GM21381 (cell line): Measurements from ENCODE around the gene CLIC2.
A peak's percentile ranks its signal among the peaks of the same experiment; 100 is the strongest.

Source experiments
- ATAC-seq: cut with Tn5 transposase; IDR thresholded peaks from one replicate; pipeline ENCODE4 v1.9.1; 2021; ENCODE audit warnings: mild to moderate bottlenecking, moderate library complexity; ENCODE audit not compliant: unreplicated experiment

CLIC2 gene

GRCh38 chrX:155263854-155264628 is 70.4 kb downstream of the CLIC2 start, which contains the start of gene RAB39B:
RAB39B (minus strand) TSS chrX:155264491; CDS start chrX:155264288, 203 bp downstream.
- peak; percentile 94 for ATAC-seq

GRCh38 chrX:155262970-155263754 is 71.3 kb downstream of the CLIC2 start:
- no peak for ATAC-seq

GRCh38 chrX:155259752-155260151 is 74.7 kb downstream of the CLIC2 start:
- no peak for ATAC-seq

DNA sequence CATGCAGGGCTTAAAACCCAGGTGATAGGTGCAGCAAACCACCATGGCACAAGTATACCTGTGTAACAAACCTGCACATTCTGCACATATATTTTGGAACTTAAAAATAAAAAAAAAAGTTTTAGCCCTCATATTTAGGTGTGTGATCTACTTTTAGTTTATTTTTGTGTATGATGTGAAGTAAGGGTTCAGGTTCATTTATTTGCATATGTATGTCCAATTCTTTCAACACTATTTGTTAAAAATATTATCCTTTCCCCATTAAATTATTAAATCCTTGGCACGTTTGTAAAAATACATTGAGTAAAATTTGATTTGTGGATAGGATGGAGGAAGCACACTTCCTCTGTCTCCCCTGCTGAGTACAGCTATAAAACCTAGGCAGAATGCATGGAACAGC is 83.0 kb downstream of the CLIC2 start:
- ATAC-seq, result no peak

GRCh38 chrX:155247497-155247896 is 86.9 kb downstream of the CLIC2 start:
- no peak for ATAC-seq

- ATAC-seq, result no peak
Observed at GRCh38 chrX:155246748-155247147, 87.7 kb downstream of the CLIC2 start.

GRCh38 chrX:155242300-155242699 is 92.1 kb downstream of the CLIC2 start:
- no peak for ATAC-seq

- ATAC-seq, result no peak
Observed at GRCh38 chrX:155237719-155238118, 96.7 kb downstream of the CLIC2 start.

- ATAC-seq, result no peak
Observed at GRCh38 chrX:155235891-155236290, 98.5 kb downstream of the CLIC2 start.

- ATAC-seq, result peak; percentile 77
Observed at GRCh38 chrX:155231163-155231562, 103.3 kb downstream of the CLIC2 start.
